ENCODE results near the gene CTSD.

CTSD gene

GRCh38 chr11:1744891-1745700, 18.6 kb downstream of the CTSD start:
- no peak for DNase-seq (ENCODE audit: low spot score)

DNA sequence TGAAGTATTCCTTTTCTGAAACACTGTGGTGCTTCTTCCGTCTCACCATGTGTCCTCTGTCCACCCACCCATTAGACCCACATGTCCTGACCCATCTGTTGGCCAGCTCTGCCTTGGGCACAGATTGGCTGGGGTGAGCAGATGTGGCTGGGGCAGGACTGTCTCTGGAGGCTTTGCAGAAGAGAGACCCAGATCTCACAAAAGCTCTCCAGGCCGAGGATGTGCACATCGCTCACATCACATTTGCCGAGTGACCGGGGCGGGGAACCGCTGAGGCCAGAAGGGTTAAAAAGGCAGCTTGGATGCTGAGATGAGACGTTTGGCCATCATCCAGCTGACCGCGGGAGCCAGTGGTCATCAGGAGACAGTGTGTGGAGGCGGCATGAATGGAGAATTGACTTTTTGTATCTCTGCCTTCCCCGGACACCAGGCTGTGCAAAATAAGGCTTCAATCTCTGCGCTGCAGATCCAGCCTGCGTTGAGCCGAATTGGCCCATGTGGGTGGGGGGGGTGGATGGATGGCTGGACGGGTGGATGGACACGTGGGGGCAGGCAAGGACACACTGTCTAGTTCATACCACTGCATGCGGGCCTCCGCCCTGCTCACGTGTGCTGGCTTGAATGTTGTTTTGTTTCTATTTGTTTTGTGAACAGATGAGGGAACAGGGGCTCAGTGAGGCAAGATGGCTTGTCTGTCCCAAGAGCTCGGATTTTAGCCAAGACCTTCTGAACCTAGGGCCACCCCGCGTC, 19.4 kb downstream of the CTSD start:
- DNase-seq (ENCODE audit: low spot score) = peak; percentile 61

- no peak for DNase-seq (ENCODE audit: low spot score)
These were observed 20.1 kb downstream of the CTSD start for GRCh38 chr11:1743585-1744136.

- DNase-seq (ENCODE audit: low spot score) = no peak
These were observed 20.7 kb downstream of the CTSD start for GRCh38 chr11:1742869-1743584.

- no peak for DNase-seq (ENCODE audit: low spot score)
These were observed 21.4 kb downstream of the CTSD start for GRCh38 chr11:1742371-1742770.

- no peak for DNase-seq (ENCODE audit: low spot score)
These were observed 22.0 kb downstream of the CTSD start for GRCh38 chr11:1741741-1742140.

DNA sequence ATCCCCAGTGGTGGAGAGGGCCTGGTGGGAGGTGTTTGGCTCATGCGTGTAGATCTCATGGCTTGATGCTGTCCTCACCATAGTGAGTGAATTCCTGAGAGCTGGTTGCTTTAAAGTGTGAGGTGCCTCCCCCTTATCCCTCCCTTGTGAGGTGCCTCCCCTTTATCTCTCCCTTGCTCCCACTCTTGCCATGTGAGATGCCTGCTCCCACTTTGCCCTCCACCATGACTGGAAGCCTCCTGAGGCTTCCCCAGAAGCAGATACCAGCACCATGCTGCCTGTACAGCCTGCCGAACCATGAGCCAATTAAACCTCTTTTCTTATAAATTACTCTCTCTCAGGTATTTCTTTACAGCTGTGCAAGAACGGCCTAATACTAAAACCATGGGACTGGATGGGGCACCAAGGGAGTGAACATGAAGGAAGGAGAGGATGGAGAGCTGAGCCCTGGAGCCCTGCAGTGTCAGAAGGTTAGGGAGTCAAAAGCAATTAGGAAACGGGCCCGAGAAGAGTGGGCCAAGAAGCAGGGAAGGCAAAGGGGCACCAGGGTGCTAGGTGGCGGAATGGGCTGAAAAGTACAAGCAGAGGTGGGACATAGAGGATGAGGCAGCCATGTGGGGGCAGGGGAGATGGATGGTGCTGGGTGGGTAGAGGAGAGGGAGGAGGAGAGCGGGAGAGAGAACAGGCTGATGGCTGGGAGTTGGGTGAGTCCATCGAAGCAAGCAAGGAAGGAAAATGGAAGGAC, 22.8 kb downstream of the CTSD start:
- no peak for DNase-seq (ENCODE audit: low spot score)

DNA sequence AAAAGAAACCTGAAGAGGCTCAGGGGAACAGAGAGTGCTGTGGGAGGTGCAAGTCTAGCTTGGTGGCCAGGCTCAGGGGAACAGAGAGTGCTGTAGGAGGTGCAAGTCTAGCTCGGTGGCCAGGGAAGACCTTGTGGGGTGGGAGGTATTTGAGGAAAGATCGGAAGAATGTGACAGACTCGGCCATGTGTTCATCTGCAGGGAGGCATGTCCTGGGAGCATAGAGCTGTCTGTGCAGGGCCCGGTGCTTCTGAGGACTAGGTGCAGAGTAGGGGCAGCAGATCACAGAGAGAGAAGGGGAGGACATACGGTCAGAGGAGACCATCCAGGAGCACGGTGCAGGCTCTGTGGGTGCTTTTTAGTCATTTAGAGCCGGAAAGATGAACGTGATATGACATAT, 24.2 kb downstream of the CTSD start:
- DNase-seq (ENCODE audit: low spot score) = no peak

GRCh38 chr11:1738380-1738779, 25.3 kb downstream of the CTSD start:
- DNase-seq (ENCODE audit: low spot score) = no peak

DNA sequence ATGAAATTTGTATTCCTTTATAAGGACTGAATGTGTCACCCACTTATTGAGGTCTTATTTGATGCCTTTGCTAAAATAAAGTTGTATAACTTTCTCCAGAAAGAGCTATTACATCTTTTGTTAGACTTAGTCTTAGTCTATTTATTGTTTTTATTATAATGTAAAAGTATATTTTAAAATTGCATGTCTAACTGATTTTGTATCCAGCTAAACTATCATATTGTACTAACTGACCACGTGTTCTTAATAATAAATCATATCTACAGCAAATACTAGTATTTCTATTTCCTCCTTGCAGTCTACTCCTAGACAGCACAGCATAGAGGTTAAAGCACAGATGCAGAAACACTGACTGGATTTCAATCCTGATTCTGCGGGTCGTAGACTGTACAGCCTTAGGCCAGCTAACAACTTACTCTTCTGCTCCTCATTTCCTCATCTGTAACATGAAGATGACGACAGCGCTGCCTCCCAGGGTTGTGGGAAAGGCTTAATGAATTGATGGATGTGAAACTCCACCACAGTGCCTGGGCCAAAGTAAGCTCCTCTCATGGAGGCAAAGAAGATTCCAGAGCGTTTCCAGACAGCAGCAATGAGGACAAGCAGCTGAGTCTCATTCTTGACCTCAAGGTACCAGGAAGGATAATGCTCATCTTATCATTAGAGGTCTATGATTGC, 26.5 kb downstream of the CTSD start:
- no peak for DNase-seq (ENCODE audit: low spot score)

DNA sequence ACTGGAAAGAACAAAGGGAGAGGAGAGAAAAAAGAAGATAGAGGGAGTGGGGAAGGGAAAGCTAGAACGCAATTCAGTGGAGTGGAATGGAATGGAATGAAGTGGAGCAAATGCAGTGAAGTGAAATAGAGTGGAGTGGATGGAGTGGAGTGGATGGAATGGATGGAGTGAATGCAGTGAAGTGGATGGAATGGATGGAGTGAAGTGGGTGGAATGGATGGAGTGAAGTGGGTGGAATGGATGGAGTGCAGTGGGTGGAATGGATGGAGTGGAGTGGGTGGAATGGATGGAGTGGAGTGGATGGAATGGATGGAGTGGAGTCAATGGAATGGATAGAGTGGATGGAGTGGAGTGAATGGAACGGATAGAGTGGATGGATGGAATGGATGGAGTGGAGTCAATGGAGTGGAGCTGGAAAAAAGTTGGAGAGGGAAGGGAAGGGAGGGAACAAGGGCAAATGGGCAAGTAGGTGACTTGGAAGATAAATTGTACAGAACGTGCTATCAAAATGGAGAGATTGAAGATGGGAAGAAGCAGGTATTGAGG, 27.2 kb downstream of the CTSD start:
- DNase-seq (ENCODE audit: low spot score) = no peak

GRCh38 chr11:1735271-1735670, 28.5 kb downstream of the CTSD start:
- DNase-seq (ENCODE audit: low spot score) = no peak

DNA sequence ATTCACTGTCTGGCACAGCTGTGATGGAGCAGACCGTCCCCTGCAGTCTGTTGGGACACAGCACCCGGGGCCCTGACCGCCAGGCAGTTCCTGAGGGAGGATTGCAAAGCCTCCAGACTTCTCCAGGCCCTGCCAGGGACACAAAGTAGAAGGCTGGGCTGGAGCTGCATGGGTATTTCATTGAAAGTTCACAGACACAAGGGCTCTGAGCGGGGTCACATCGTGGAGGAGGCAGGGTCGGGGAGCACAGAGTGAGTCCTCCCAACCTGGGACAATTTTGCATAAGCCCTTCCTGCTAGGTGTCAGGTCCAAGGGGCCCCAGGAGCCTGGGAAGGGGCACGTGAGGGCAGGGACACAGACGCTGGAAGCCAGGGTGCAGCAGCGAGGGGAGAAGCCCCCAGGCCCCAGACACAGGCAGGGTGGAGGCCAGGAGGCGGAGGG, 29.1 kb downstream of the CTSD start:
- DNase-seq (ENCODE audit: low spot score) = no peak

- DNase-seq (ENCODE audit: low spot score) = no peak
These were observed 29.7 kb downstream of the CTSD start for GRCh38 chr11:1733716-1734640.

DNA sequence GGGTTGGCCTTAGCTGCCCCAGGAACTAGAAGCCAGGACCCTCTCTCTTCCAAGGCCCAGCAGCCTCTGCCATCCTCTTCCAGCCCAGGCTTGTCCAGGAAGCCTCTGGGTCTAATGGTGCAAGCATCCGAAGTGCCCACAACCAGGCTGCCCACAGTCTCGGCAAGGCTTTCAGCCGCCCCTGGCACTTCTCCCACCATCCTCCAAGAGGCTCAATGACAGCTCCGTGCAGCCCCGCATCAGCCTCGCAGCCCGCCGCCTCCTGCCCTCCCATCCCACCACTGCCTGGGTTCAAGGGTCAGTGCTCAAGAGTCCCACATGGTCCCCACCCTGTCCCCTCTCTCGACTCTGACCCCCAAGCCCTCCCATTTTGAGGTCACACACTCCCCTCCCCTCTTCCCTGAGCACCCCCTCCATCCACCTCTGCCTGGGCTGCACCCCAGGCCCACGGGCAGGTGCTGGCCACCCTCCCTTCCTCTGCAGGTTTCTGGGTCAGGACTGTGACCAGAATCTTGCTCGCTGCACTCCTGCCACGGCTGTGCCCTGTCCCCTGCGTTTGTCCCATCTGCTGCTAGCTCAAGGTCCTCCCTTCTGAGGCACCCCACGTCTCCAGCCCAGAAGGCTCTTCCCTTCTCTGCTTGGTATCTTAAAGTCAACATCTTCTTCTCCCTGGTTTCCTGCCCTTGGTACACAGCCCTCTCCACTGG, 30.6 kb downstream of the CTSD start:
- DNase-seq (ENCODE audit: low spot score) = no peak

- DNase-seq (ENCODE audit: low spot score) = no peak
These were observed 31.2 kb downstream of the CTSD start for GRCh38 chr11:1732418-1733008.

DNA sequence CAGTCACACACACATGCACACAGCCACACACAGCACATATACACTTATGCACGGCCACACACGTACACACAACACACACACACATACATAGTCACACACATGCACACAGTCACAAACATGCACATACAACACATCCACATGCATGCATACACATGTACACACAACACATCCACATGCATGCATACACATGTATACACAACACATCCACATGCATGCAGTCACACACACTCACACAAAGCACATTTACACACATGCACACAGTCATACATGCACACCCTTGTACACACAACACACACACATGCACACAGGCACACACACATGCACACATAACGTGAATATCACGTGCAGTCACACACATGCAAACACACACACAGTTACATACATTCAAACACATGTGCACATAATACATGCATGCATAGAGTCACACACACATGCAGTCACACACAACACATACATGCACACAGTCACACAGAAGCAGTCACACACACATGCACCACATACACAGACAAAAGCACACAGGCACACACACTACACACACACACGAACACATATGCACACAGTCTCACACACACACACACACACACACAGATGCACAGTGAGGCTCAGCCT, 32.2 kb downstream of the CTSD start:
- no peak for DNase-seq (ENCODE audit: low spot score)

GRCh38 chr11:1730059-1730629, 33.6 kb downstream of the CTSD start:
- no peak for DNase-seq (ENCODE audit: low spot score)
